Tibial nerve (tissue), 4 donors: Measurements from ENCODE around the gene HECTD4.

ENCODE experiments used
- CTCF ChIP-seq, 5 experiments: fragments of 200-600 bp in 3 of 5; fragments of 450-650 bp in 2 of 5; sonication (generic) in 3 of 5; IDR thresholded peaks; one replicate each; pipeline ENCODE4 v1.5.1; 2016 to 2019; ENCODE audit warnings: antibody characterized with exemption in 5 of 5, mild to moderate bottlenecking in 3 of 5, moderate library complexity in 2 of 5
- EP300 ChIP-seq, 2 donors: sonication (generic); formaldehyde crosslinking; IDR thresholded peaks; one replicate each; pipeline ENCODE4 v1.6.1; 2017; ENCODE audit warnings: antibody characterized with exemption in 2 of 2, mild to moderate bottlenecking in 1 of 2
- POLR2A ChIP-seq, 2 donors: fragments of 450-650 bp; IDR thresholded peaks; one replicate each; pipeline ENCODE4 v1.6.1; 2017; ENCODE audit warnings: antibody characterized with exemption in 2 of 2, mild to moderate bottlenecking in 2 of 2, moderate library complexity in 2 of 2

GRCh38 chr12:112148031-112148513 lies 234.2 kb downstream of the HECTD4 start:
- TF ChIP-seq CTCF (IDR thresholded peaks at IDR 0.05) (no peak), POLR2A (IDR thresholded peaks at IDR 0.05) (no peak), EP300 (IDR thresholded peaks at IDR 0.05) (no peak)
